ENCODE results near the gene NDUFB4.

- TF ChIP-seq CTCF (IDR thresholded peaks at IDR 0.05 in 2 of 3, conservative IDR thresholded peaks at IDR 0.05 in 1 of 3; ENCODE audit: borderline replicate concordance in 1 of 3, insufficient read depth in 1 of 3, low read depth in 2 of 3, low read length in 2 of 3) (no peak), SIN3A (IDR thresholded peaks at IDR 0.05; ENCODE audit: low read depth) (no peak), ZNF274 (IDR thresholded peaks at IDR 0.05; ENCODE audit: low read depth, low read length) (no peak), POLR2A (IDR thresholded peaks at IDR 0.05; ENCODE audit: borderline replicate concordance, extremely low read depth, insufficient read depth, insufficient read length) (no peak), MAX (IDR thresholded peaks at IDR 0.05) (no peak), POLR2AphosphoS5 (IDR thresholded peaks at IDR 0.05; ENCODE audit: low read depth, low read length) (no peak)
These were observed 41.1 kb upstream of the NDUFB4 start for GRCh38 chr3:120554812-120555606.
